MM.1S (cell line): Measurements from ENCODE around the gene KLC4.

Experiments
- DNase-seq: peaks from one replicate; pipeline ENCODE4 v3.0.0-alpha.2; 2015
- H2AFZ ChIP-seq: fragments of 300-600 bp; sonication (generic); 2 replicates; pipeline ENCODE4 v1.6.0; 2016; ENCODE audit warnings: antibody characterized with exemption, low read length
- H3F3A ChIP-seq: fragments of 300-600 bp; sonication (generic); 2 replicates; pipeline ENCODE4 v1.6.1; 2016; ENCODE audit warnings: mild to moderate bottlenecking, antibody characterized with exemption, low read length, moderate library complexity, mixed read lengths; ENCODE audit not compliant: insufficient read depth
- H3K27ac ChIP-seq: fragments of 300-600 bp; sonication (generic); 2 replicates; pipeline ENCODE4 v1.5.1; 2016; ENCODE audit warnings: mild to moderate bottlenecking, low read length
- H3K27me3 ChIP-seq: fragments of 300-600 bp; sonication (generic); replicated peaks from 2 replicates; pipeline ENCODE4 v1.6.0; 2016; ENCODE audit warnings: low read length; ENCODE audit not compliant: insufficient read depth
- H3K36me3 ChIP-seq: fragments of 300-600 bp; sonication (generic); replicated peaks from 2 replicates; pipeline ENCODE4 v1.6.1; 2016; ENCODE audit warnings: mild to moderate bottlenecking, low read length, mixed read lengths; ENCODE audit not compliant: insufficient read depth
- H3K4me1 ChIP-seq: fragments of 300-600 bp; sonication (generic); 2 replicates; pipeline ENCODE4 v1.6.1; 2016; ENCODE audit warnings: low read length, mixed read lengths
- H3K4me2 ChIP-seq: fragments of 300-600 bp; sonication (generic); 2 replicates; pipeline ENCODE4 v1.6.0; 2016; ENCODE audit warnings: low read depth, low read length
- H3K4me3 ChIP-seq: fragments of 300-600 bp; sonication (generic); 2 replicates; pipeline ENCODE4 v1.5.1; 2016; ENCODE audit warnings: low read length, mixed read lengths
- H3K79me2 ChIP-seq: fragments of 300-600 bp; sonication (generic); 2 replicates; pipeline ENCODE4 v1.6.1; 2016; ENCODE audit warnings: mixed run types, low read length, mixed read lengths
- H3K9ac ChIP-seq: fragments of 300-600 bp; sonication (generic); 2 replicates; pipeline ENCODE4 v1.6.1; 2016; ENCODE audit warnings: low read length, mixed read lengths
- H3K9me2 ChIP-seq: fragments of 300-600 bp; sonication (generic); replicated peaks from 2 replicates; pipeline ENCODE4 v1.6.1; 2016; ENCODE audit warnings: mild to moderate bottlenecking, low read length, mixed read lengths; ENCODE audit not compliant: insufficient read depth
- H3K9me3 ChIP-seq: fragments of 300-600 bp; sonication (generic); replicated peaks from 2 replicates; pipeline ENCODE4 v1.6.1; 2016; ENCODE audit warnings: mild to moderate bottlenecking, low read length, mixed read lengths; ENCODE audit not compliant: insufficient read depth
- H4K20me1 ChIP-seq: fragments of 300-600 bp; sonication (generic); 2 replicates; pipeline ENCODE4 v1.6.1; 2016; ENCODE audit warnings: mild to moderate bottlenecking, low read length, moderate library complexity, mixed read lengths; ENCODE audit not compliant: insufficient read depth
- EZH2 ChIP-seq: fragments of 300-600 bp; sonication (generic); optimal IDR thresholded peaks from 2 replicates; pipeline ENCODE3; 2017; ENCODE audit warnings: low read depth, mild to moderate bottlenecking, antibody characterized with exemption, low read length, mixed read lengths
- EZH2phosphoT487 ChIP-seq: fragments of 300-600 bp; sonication (generic); IDR thresholded peaks from 2 replicates; pipeline ENCODE4 v1.6.1; 2018; ENCODE audit warnings: antibody characterized with exemption, low read length
- TF ChIP-seq, protein P1 (sequence below): fragments of 300-600 bp; sonication (generic); IDR thresholded peaks from 2 replicates; pipeline ENCODE4 v1.5.1; 2016; ENCODE audit warnings: antibody characterized with exemption, low read length, mixed read lengths

The KLC4 gene

DNA sequence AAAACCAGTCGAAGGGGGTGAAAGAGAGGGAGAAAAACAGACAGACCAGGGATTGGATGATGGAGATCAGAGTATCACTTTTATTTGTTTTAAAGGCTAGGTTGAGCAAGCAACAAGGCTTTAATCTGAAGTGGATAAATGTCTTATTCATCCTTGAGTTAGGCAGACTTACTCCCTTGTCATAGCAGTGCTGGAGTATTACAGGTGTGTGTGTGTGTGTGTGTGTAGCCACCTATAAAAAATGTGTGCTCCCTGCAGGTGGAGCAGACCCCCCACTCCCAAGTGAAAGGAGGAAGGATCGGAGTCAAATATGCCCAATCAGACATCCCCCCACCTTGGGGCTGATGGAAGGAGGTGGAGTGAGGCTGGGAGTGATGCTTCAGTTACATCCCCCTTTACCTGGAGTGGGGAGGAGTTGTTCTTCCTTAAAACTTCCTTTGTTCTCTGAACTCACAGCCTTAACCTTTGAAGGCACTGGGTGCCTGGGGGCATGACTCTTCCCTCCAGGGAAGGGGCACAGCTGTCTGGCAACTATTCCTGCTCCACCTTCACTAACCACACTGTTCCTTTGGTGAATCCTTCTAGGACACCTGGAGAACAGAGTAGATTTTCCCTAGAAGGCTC is 43.9 kb downstream of the KLC4 start:
- H3K9me3 ChIP-seq = no peaks in the 10 kb centered on the region
- DNase-seq = no peak
- no peaks in the 10 kb centered on the region for H3K79me2 ChIP-seq
- no peak overlapping the region for H2AFZ ChIP-seq
- no peak overlapping the region for H3K4me2 ChIP-seq
- H4K20me1 ChIP-seq = no peaks in the 10 kb centered on the region
- no peaks in the 10 kb centered on the region for H3K9me2 ChIP-seq
- H3K9ac ChIP-seq = no peak overlapping the region
- no peaks in the 10 kb centered on the region for H3K36me3 ChIP-seq
- H3F3A ChIP-seq = no peaks in the 10 kb centered on the region
- no peaks in the 10 kb centered on the region for H3K4me1 ChIP-seq
- H3K27ac ChIP-seq = no peak overlapping the region
- no peak overlapping the region for H3K4me3 ChIP-seq
- no peaks in the 10 kb centered on the region for H3K27me3 ChIP-seq
- TF ChIP-seq, protein P1, sequence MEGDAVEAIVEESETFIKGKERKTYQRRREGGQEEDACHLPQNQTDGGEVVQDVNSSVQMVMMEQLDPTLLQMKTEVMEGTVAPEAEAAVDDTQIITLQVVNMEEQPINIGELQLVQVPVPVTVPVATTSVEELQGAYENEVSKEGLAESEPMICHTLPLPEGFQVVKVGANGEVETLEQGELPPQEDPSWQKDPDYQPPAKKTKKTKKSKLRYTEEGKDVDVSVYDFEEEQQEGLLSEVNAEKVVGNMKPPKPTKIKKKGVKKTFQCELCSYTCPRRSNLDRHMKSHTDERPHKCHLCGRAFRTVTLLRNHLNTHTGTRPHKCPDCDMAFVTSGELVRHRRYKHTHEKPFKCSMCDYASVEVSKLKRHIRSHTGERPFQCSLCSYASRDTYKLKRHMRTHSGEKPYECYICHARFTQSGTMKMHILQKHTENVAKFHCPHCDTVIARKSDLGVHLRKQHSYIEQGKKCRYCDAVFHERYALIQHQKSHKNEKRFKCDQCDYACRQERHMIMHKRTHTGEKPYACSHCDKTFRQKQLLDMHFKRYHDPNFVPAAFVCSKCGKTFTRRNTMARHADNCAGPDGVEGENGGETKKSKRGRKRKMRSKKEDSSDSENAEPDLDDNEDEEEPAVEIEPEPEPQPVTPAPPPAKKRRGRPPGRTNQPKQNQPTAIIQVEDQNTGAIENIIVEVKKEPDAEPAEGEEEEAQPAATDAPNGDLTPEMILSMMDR = no peak
- no peak for TF ChIP-seq EZH2
- no peak for TF ChIP-seq EZH2phosphoT487

DNA sequence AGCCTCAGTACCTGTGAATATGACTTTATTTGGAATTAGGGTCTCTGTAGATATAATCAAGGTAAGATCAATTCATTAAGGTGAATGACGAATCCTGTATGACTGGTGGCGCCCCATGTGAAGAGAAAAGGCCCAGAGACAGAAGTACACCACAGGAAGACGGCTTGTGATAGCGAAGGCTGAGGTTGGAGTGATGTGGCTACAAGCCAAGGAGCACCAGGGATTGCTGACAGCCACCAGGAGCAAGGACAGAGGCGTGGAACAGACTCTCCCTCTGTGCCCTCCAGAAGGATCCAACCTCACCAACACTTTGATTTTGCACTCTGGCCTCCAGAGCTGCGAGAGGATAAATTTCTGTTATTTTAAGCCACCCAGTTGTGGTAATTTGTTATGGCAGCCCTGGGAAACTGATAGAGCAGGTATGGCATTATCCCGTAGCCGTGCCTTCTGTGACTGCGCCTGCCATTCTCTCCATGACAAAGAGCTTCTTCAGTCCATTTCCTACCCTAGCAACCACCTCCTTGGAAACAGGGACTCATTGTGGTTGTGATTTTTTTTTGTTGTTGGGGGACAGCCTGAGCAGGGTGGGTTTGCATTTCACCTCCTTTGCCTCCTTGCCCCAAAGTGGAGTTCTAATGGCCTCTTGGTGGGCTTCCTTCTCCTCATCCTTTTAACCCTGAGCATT is 46.2 kb downstream of the KLC4 start:
- no peaks in the 10 kb centered on the region for H3K79me2 ChIP-seq
- TF ChIP-seq, protein P1 = no peak
- TF ChIP-seq EZH2phosphoT487 (no peak), EZH2 (no peak)
- H3K9me2 ChIP-seq = no peaks in the 10 kb centered on the region
- H3K9ac ChIP-seq = no peak overlapping the region
- no peak overlapping the region for H3K27ac ChIP-seq
- H3K4me1 ChIP-seq = no peaks in the 10 kb centered on the region
- H3K27me3 ChIP-seq = no peaks in the 10 kb centered on the region
- H4K20me1 ChIP-seq = no peaks in the 10 kb centered on the region
- no peaks in the 10 kb centered on the region for H3K9me3 ChIP-seq
- no peaks in the 10 kb centered on the region for H3K36me3 ChIP-seq
- no peak for DNase-seq
- no peaks in the 10 kb centered on the region for H3F3A ChIP-seq
- H3K4me2 ChIP-seq = no peak overlapping the region
- no peak overlapping the region for H3K4me3 ChIP-seq
- no peak overlapping the region for H2AFZ ChIP-seq

DNA sequence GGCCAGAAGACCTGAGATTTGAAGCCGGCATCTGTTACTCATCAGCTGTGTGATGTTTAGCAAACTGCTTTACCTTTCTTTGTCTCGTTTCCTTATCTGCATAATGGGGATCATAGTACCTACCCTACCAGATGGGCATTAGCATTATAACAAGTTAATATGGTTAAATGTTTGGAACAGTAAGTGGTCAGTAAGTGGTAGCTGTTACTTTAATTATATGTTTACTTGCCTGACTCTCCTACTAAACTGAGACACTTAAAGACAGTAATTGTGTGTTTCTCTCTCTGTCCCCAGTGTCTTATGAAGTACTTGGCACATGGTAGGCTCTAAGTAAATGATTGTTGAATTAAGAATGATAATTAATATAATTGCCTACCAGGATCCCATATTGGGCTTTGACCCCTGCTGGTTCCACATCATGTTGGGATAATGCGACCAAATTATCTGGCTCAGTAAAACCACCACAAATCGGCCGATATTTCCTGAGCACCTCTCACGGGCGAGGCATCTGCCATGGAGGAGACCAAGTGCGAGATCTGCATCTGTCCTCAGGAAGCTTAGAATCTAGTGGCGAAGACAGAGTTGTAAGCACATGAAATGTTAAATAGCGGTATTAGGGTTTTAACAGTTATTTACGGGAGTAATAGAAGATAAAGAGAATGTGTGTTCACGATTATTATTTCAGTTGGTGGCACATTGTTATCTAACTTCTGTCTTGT is 48.1 kb downstream of the KLC4 start:
- Histone ChIP-seq H3K36me3 (no peaks in the 10 kb centered on the region), H3K27ac (no peak overlapping the region), H3F3A (no peaks in the 10 kb centered on the region), H3K79me2 (no peaks in the 10 kb centered on the region), H3K4me1 (no peaks in the 10 kb centered on the region), H3K27me3 (no peaks in the 10 kb centered on the region), H4K20me1 (no peaks in the 10 kb centered on the region), H2AFZ (no peak overlapping the region), H3K4me2 (no peak overlapping the region), H3K9me3 (no peaks in the 10 kb centered on the region), H3K4me3 (no peak overlapping the region), H3K9ac (no peak overlapping the region), H3K9me2 (no peaks in the 10 kb centered on the region)
- TF ChIP-seq EZH2 (no peak), EZH2phosphoT487 (no peak)
- TF ChIP-seq, protein P1 = no peak
- no peak for DNase-seq
